ENCODE data around the gene DPYD.

DPYD gene

GRCh38 chr1:97135972-97136371 lies 784.9 kb downstream of the DPYD start:
- no peak for TF ChIP-seq ZFX (IDR thresholded peaks at IDR 0.05; ENCODE audit: borderline replicate concordance)
- TF ChIP-seq CTCF (IDR thresholded peaks at IDR 0.05), result no peak
- no peak overlapping the region for H3K27ac ChIP-seq

GRCh38 chr1:97128426-97128825 lies 792.4 kb downstream of the DPYD start:
- no peak for TF ChIP-seq CTCF (IDR thresholded peaks at IDR 0.05)
- TF ChIP-seq ZFX (IDR thresholded peaks at IDR 0.05; ENCODE audit: borderline replicate concordance), result no peak
- H3K27ac ChIP-seq, result no peak overlapping the region

GRCh38 chr1:97123717-97124431 lies 797.0 kb downstream of the DPYD start:
- no peak for TF ChIP-seq ZFX (IDR thresholded peaks at IDR 0.05; ENCODE audit: borderline replicate concordance)
- TF ChIP-seq CTCF (IDR thresholded peaks at IDR 0.05), result no peak

GRCh38 chr1:97120806-97121205 lies 800.0 kb downstream of the DPYD start:
- no peak for TF ChIP-seq ZFX (IDR thresholded peaks at IDR 0.05; ENCODE audit: borderline replicate concordance)
- no peak for TF ChIP-seq CTCF (IDR thresholded peaks at IDR 0.05)
- no peak overlapping the region for H3K27ac ChIP-seq

More at GRCh38 chr1:97123717-97124431, 797.0 kb downstream of the DPYD start:
- no peak overlapping the region for H3K27ac ChIP-seq

GRCh38 chr1:97119260-97120158 lies 801.3 kb downstream of the DPYD start:
- no peak overlapping the region for H3K27ac ChIP-seq
- no peak for TF ChIP-seq CTCF (IDR thresholded peaks at IDR 0.05)
- no peak for TF ChIP-seq ZFX (IDR thresholded peaks at IDR 0.05; ENCODE audit: borderline replicate concordance)

GRCh38 chr1:97114842-97115241 lies 806.0 kb downstream of the DPYD start:
- TF ChIP-seq CTCF (IDR thresholded peaks at IDR 0.05) (no peak), ZFX (IDR thresholded peaks at IDR 0.05; ENCODE audit: borderline replicate concordance) (no peak)
- H3K27ac ChIP-seq, result no peak overlapping the region

GRCh38 chr1:97112442-97112841 lies 808.4 kb downstream of the DPYD start:
- no peak overlapping the region for H3K27ac ChIP-seq
- TF ChIP-seq ZFX (IDR thresholded peaks at IDR 0.05; ENCODE audit: borderline replicate concordance) (no peak), CTCF (IDR thresholded peaks at IDR 0.05) (no peak)
